LNCAP (cell line): ENCODE results near the gene DNASE1L3.
A peak's percentile ranks its signal among the peaks of the same experiment; 100 is the strongest.

Experiments
- TF ChIP-seq, protein P1 (sequence below): fragments of 450-650 bp; IDR thresholded peaks from 2 replicates; pipeline ENCODE4 v1.5.1; 2017; ENCODE audit warnings: mild to moderate bottlenecking

DNASE1L3 gene

GRCh38 chr3:58223855-58224254 is 13.1 kb upstream of the DNASE1L3 start:
- TF ChIP-seq, protein P1, sequence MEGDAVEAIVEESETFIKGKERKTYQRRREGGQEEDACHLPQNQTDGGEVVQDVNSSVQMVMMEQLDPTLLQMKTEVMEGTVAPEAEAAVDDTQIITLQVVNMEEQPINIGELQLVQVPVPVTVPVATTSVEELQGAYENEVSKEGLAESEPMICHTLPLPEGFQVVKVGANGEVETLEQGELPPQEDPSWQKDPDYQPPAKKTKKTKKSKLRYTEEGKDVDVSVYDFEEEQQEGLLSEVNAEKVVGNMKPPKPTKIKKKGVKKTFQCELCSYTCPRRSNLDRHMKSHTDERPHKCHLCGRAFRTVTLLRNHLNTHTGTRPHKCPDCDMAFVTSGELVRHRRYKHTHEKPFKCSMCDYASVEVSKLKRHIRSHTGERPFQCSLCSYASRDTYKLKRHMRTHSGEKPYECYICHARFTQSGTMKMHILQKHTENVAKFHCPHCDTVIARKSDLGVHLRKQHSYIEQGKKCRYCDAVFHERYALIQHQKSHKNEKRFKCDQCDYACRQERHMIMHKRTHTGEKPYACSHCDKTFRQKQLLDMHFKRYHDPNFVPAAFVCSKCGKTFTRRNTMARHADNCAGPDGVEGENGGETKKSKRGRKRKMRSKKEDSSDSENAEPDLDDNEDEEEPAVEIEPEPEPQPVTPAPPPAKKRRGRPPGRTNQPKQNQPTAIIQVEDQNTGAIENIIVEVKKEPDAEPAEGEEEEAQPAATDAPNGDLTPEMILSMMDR = no peak

DNA sequence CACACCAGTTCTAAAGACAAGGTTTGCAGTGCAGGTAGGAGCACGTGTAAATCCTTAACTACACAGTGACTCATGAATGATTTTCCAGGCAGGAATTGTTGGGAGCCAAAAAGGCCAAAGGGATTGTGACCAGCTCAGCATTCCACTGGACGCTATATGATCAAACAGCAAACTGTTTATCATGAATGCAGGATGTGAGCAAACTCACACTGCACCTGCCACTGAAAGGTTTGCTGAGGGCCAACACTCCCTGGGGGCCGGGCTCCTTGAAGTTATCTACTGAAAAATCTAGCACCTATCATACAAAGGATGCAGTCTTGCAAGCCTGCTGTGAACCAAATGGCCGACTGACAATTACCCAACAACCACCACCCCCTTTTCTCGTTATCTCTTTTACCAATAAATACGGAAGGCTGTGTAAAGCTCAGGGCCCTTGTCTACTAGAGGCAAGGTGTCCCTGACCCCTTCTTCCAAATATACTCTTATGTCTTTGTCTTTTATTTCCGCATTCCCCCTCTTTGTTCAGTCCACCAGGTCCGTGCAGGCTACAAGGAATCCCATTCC is 11.5 kb upstream of the DNASE1L3 start:
- TF ChIP-seq, protein P1 = no peak

DNA sequence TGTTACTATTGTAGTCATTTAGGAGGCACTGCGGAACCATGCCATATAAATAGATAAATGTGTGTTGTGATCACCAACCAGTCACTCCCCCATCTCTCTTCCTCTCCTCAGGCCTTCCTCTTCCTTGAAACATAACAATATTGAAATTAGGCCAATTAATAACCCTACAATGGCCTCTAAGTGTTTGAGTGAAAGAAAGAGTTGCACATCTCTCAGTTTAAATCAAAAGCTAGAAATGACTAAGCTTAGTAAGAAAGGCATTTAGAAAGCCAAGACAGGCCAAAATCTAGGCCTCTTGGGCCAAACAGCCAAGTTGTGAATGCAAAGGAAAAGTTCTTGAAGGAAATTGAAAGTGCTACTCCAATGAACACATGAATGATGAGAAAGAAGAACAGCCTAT is 8.1 kb upstream of the DNASE1L3 start:
- TF ChIP-seq, protein P1 = no peak

DNA sequence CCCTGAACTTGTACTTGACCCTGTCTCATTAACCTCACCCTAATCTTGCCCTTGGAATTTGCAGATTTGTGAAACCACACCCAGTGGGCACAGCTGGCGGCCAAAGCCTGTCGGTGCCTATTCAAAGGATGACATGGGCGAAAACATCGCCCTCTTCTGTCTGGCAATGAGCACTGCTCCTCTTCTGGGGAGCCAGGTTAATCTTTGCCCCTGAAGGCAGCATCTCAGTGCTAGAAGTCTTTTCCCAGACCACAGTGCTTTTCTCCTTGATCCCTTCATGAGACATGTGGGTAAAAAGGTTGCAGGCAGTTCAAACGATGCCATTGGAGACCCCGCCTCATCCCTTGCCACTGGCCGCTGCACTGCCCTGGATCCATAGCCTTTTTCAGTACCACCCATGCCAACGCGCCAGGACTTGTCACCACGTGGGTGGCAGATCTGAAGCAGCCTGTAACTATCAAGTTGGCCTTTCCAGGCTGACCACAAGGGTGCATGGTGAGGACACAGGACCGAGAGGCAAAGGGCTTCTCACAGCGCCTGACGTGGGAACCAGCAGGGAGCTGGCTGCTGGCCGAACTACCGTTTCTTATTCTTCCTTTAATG is 6.5 kb upstream of the DNASE1L3 start:
- TF ChIP-seq, protein P1 = peak; percentile 89

DNA sequence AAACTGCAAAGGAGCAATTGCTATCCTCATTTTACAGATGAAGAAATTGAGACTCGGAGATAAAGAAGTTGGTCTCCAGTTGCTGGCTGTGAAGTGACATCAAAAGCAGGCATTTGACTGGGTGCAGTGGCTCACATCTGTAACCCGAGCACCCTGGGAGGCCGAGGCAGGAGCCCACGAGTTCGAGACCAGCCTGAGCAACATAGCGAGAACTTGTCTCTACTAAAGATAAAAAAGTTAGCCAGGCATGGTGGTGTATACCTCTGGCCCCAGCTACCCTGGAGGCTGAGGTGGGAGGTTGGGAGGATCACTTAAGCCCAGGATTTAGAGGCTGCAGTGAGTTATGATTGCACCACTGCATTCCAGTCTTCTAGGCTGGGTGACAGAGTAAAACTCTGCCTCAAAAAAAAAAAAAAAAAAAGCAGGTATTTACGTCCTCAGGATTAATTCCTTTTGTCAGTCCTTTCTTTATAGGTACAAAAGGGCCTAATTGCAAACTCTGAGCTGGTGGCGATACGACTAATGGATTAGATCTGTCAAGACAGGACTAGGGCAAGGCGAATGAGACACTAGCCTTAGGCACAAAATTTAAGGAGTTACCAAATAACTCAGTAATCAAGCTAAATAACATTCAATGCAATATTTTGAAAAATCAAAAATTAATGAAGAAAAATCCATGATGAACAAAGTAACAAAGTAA is 5.9 kb upstream of the DNASE1L3 start:
- TF ChIP-seq, protein P1 = no peak

DNA sequence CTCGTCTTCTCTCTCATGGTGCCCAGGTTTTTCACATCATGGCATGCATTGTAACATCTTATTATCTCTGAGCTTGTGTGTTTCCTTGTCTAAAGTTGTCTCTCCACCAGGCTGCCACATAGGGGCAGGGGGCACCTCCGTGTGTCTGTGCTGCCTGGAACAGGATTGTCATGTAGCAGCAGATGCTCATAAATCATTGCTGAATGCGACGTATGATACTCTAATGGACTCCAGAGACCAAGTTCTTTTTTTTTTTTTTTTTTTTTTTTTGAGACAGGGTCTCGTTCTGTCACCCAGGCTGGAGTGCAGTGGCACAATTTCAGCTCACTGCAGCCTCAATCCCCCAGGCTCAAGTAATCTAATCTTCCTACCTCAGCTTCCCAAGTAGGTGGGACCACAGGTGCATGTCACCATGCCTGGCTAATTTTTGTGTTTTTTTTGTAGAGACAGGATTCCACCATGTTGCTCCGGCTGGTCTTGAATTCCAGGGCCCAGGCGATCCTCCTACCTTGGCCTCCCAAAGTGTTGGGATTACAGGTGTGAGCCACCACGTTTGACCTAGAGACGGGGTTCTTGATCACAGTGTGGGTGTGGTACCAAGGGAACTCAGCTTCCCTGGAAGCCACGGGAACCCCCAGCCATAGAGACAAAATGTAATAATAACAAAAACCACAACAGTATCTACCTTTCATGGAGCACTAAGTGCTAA is 4.7 kb upstream of the DNASE1L3 start:
- TF ChIP-seq, protein P1 = no peak

DNA sequence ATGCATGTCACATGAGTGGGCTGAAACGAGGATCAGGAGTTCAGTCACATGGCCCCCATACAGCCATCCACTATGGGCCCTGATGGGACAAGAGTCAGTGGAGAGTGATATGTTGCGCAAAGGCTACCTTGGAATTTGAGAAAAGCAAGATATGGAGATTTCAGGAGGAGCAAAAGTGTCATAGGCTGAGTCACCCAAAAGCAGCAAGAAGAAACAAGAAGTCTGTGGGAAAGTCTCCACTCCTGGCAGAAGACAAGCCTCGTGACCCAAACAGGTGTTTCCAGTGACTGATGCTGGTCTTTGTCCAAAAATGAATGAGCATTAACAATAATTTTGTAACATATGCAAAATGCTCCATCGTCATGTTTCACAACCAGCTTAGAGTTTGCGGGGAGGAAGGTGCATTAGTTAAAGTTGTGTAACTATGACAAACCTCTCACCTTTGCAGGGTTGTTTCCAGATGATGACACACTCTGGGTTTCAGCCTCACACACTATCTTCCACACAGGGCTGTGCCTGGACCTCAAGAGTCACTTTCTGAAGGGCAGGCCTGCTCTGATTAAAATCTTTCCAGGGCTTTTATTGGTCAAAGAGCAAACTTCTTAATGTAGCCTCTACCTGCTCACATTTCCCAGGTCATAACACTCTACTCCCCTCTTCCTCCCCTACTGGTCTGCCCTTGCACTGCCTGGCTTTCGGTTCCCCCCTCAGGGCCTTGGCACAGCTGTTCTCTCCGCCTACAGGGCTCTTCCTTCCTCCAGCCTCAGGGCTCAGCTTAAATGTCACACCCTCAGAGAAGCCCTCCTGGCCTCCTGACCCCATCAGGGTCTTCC is 3.9 kb upstream of the DNASE1L3 start:
- TF ChIP-seq, protein P1 = no peak
